NB4 (cell line): ENCODE results near the gene SMR3A.

Source experiments
- DNase-seq: peaks from one replicate; pipeline ENCODE4 v3.0.0; 2010; ENCODE audit warnings: low read depth
- H3K4me3 ChIP-seq: one replicate; pipeline ENCODE4 v1.5.1; 2011; ENCODE audit warnings: mild to moderate bottlenecking, low read depth, low read length, moderate library complexity
- CTCF ChIP-seq: IDR thresholded peaks from one replicate; pipeline ENCODE4 v1.5.1; 2012; ENCODE audit warnings: low read depth, low read length
- MAX ChIP-seq: IDR thresholded peaks from 2 replicates; pipeline ENCODE4 v1.6.1; 2011; ENCODE audit warnings: low read depth, low read length
- MYC ChIP-seq: IDR thresholded peaks from 2 replicates; pipeline ENCODE4 v1.6.1; 2011; ENCODE audit warnings: low read depth, low read length
- POLR2A ChIP-seq: IDR thresholded peaks from 2 replicates; pipeline ENCODE4 v1.6.1; 2011; ENCODE audit warnings: mild to moderate bottlenecking; ENCODE audit not compliant: insufficient read length; ENCODE audit errors: extremely low read depth

Gene SMR3A

GRCh38 chr4:70399319-70399718, 38.8 kb downstream of the SMR3A start:
- H3K4me3 ChIP-seq: no peak overlapping the region
- TF ChIP-seq MYC (no peak), POLR2A (no peak), MAX (no peak)
- DNase-seq: no peak

GRCh38 chr4:70402762-70403161, 42.2 kb downstream of the SMR3A start:
- TF ChIP-seq CTCF: no peak
- no peak for TF ChIP-seq MAX
- TF ChIP-seq POLR2A: no peak
- no peak for TF ChIP-seq MYC
- no peak for DNase-seq
- H3K4me3 ChIP-seq: no peak overlapping the region

- no peak for DNase-seq
- TF ChIP-seq MYC: no peak
- TF ChIP-seq MAX: no peak
- no peak for TF ChIP-seq CTCF
- no peak for TF ChIP-seq POLR2A
- H3K4me3 ChIP-seq: no peak overlapping the region
These were observed 45.2 kb downstream of the SMR3A start for GRCh38 chr4:70405765-70406164.
